PC-3 (cell line): ENCODE measurements around the gene PTH1R.

Experiments
- EZH2phosphoT487 ChIP-seq: fragments of 300-600 bp; sonication (generic); IDR thresholded peaks from 2 replicates; pipeline ENCODE4 v1.6.1; 2018; ENCODE audit warnings: mild to moderate bottlenecking, antibody characterized with exemption, low read length, borderline replicate concordance
- TF ChIP-seq, protein P1 (sequence below): fragments of 300-600 bp; sonication (generic); conservative IDR thresholded peaks from 2 replicates; pipeline ENCODE4 v1.5.1; 2017; ENCODE audit warnings: antibody characterized with exemption, low read depth, mild to moderate bottlenecking, low read length

DNA sequence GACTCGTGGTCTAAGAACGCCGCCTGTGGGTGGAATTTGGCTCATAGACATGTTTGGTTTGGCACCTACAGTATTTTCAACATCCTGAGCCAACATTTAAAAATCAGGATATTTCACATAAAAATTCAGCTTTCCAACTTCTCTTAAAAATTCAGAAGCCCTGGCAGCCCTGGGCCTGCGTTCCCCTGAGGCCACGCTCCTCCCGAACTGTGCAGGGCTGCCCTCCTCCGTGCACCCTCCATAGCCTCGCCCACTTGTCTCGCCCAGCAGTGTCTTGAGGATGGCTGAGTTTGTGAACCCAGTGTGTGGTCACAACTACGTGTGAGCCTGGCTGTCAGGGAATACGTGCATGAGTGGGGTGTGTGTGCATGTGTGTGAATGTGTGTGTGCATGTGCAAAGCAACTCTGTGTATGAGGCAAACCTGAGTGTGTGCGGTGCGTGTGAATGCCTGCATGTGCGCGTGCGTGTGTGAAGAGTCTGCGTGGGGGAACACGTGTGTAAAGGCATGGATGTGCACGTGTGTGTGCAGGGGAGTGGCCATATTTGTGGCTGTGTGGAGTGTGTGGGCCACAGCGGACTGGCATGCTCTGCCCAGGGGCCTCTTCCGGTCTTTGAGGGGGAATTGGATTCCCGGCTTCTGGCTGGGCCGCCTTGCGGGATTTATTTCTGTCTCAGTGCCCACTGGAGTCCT lies 30.9 kb downstream of the PTH1R start:
- TF ChIP-seq EZH2phosphoT487, result no peak
- TF ChIP-seq, protein P1, sequence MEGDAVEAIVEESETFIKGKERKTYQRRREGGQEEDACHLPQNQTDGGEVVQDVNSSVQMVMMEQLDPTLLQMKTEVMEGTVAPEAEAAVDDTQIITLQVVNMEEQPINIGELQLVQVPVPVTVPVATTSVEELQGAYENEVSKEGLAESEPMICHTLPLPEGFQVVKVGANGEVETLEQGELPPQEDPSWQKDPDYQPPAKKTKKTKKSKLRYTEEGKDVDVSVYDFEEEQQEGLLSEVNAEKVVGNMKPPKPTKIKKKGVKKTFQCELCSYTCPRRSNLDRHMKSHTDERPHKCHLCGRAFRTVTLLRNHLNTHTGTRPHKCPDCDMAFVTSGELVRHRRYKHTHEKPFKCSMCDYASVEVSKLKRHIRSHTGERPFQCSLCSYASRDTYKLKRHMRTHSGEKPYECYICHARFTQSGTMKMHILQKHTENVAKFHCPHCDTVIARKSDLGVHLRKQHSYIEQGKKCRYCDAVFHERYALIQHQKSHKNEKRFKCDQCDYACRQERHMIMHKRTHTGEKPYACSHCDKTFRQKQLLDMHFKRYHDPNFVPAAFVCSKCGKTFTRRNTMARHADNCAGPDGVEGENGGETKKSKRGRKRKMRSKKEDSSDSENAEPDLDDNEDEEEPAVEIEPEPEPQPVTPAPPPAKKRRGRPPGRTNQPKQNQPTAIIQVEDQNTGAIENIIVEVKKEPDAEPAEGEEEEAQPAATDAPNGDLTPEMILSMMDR, result peak; percentile 48; the same call in 1 of the 2 replicates
